DLD1 (cell line): Measurements from ENCODE around the gene ATP6V1B1.

Experiments used
- in situ Hi-C: cut with HindIII; loops from 2 replicates; pipeline ENCODE4 v1.10.0; 2017; ENCODE audit warnings: low sequenced_read_pairs

ATP6V1B1 gene

DNA sequence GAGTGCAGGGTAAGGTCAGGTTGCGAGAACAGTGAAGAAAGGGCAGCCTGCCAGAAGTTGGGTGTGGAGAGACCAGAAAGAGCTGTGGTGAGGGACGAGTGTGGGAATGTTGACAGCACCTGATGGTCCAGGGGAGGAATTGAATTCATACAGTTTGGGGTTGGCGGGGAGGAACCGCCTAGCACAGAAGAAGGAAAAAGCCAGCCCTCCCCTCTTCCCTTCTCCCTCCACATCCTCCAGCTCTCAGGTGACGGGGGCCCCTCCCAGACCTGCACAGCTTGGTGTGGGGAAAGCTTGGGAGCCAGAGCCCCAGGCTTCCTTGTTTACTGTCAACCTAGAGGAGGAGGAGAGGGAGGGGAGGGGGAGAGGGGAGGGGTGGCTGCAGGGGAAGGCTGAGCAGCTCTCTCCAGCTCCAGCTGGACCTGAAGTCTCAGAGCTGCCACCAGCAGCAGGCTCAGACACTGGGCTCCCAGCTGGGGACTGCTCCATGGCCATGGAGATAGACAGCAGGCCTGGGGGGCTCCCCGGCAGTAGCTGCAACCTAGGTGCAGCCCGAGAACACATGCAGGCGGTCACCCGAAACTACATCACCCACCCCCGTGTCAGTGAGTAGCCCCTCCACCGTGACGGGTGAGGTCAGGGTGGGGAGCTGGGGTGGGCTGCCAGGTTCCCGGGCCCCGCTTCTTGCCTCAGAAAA, at the start of gene ATP6V1B1:
Gene ATP6V1B1 (plus strand): TSS at position 433 of the 697 bp plus-strand sequence. CDS start 55 bp downstream, at position 488.
- in situ Hi-C loops: no loop called here

DNA sequence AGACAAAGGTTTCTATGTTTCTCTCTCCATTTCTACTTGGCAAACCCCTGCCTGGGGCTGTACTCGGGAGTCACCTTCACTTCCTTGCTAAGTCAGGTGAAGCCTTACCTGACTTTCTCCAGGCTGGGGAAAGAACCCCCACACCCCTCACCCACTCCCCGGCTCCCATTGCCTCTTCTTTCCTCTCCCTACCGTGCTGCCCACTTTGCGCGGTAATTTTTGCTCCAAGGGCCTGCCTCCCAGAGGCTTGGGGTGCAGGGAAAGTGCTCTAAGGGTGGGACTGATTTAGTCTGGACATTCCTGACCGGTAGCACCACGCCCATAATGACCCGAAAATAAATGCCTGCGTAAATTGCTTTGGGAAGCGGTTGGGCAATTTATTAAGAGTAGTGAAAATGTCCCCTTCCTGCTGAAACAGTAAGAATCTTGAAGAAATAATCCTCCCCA, 49.1 kb upstream of the ATP6V1B1 start:
- in situ Hi-C loops: no loop called here

DNA sequence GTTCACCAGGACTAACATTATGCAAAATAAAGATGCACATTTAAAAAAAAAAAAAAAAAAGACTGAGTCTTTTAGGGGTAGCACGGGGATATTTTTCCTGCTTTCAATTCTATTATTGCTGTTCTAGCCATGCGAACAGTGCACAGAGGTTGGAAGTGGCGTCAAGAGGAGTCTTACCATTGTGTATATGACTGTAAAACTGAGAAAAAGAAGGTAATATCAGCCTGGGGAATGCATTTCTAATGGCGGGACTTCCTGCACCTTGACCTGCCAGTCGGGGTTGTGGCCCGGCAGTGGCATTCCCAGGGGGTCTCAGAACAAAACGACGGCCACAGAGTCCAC, 48.5 kb upstream of the ATP6V1B1 start:
- in situ Hi-C loops: no loop called here

DNA sequence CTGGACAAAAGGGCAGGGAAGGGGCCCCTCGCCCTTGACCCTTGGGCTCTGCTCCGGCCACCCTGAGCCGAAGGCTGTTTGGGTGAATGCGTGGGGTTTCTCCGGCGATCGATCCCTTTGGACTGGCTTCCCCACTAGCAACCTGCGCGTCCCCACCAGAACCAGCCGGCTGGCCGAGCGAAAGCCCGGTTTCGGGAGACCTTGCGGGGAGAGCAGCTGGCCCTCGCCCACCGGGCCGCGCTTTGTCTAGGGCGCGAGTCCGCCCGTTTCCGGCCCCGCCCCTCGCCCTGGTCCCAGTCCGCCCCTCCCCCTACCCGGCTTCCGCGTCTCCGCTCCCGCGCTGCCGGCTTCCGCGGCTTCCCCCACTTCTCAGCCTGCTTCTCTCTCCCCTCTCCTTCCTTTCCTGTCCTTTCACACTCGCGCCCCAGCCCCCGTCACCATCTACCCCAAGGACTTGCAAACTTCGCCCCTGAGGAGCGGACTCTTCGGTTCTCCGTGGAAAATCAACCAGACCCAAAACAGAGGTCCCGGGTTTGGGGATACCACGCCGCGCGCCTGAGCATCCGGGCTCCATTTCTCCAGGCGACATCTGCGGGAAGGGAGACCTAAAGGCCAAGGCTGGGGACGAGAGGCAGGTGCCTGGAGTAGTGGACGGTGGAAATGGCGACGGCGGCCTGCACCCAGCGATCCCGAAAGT, 48.0 kb upstream of the ATP6V1B1 start:
- in situ Hi-C loops: no loop called here

DNA sequence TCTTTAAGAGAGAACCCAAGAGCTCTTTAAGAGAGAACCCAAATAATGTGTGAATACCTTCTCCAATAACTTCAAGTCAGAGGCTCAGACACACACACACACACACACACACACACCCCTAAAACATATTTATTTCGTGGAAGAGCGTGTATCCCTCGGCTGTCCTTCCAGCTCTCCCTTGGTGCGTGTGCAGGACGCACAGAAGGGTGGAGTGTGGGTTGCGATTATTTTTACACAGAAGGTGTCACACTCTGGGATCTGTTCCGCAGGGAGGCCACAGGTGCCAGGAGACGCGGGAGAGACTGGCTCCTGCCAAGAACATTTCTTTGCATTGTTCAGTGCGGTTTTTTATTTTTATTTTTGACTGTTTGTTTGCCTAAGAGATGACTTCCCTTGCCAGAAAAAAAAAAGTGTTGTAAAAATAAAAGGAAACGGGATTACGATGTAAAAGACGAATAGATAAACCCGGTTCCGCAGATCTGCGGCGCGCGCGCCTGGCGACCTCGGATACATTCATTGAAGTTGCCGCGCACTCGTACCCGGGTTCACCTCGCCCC, 47.3 kb upstream of the ATP6V1B1 start:
- in situ Hi-C loops: no loop called here

DNA sequence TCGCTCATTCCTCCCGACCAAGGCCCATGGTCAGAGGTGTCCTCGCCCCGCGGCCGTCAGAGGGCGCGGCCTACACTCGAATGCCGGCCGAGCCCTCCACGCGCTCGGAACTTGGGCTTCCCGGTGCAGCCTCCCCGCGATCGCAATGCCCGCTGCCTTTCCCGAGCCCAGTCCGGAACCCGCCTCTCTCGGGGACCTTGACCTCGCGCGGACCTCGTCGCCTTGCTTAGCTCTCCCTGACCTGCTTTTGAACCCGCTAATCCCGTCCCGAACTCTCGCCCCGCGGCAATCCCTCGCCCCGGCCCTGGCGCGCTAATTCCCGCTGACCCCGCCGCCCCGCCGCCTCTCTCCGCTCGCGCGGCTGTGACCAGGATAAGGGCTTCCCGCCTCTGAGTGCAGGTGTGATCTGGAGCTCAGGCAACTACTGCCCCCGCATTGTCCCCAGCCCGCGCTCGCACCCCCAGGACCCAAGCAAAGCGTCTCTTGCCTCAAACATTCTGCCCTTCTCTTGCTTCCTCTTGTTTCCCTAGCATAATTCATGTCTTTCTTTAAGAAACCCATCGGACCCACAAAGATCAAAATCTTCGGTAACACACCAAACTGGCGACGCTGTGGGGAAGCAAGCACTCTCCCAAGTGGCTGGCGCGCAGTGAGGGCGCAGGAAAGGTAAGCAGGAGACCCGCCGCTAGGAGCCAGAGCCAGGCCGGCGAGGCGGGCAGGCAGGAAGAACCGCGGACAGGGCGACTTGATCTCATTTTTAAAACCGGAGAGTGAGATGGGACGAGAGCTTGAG, 46.6 kb upstream of the ATP6V1B1 start:
- in situ Hi-C loops: no loop called here

DNA sequence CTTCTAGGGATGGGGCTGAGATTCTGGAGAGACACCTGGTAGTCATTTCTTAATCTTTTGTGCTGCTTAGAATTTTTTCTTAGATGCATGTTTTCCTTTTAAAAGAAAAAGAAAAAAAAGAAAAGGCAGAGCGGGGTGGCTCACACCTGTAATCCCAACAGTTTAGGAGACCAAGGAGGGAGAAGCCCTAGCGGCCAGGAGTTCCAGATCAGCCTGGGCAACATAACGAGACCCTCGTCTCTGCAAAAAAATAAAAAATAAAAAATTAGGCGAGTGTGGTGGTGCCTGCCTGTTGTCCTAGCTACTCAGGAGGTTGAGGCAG, 46.0 kb upstream of the ATP6V1B1 start:
- in situ Hi-C loops: no loop called here

DNA sequence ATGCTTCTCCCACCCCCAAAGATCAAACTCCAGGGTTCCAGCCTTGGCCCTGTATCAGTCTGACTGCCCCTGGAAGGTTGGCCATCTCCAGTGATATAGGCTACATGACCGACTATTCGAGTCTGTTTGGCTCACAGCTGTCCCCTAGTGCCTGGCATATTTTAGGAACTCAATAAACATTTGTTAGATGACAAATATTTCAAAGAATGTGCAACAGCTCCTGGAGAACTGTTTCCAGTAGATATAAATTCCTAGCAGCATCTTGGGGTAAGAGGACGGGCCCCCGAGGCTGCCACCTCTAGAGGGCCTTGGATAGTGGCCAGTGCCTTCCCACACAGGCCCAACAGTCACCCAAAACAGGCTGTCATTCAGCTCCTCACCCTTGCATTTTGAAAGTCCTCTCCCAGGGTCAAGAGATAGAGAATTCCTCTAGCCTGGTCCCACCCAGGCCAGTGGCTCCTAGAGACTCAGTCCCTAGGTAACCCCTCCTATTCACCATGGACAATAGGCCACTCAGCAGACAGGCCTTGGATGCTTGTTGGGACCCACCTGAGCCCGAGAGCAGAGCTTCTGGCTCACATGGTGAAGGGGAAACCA, 45.1 kb upstream of the ATP6V1B1 start:
- in situ Hi-C loops: no loop called here

DNA sequence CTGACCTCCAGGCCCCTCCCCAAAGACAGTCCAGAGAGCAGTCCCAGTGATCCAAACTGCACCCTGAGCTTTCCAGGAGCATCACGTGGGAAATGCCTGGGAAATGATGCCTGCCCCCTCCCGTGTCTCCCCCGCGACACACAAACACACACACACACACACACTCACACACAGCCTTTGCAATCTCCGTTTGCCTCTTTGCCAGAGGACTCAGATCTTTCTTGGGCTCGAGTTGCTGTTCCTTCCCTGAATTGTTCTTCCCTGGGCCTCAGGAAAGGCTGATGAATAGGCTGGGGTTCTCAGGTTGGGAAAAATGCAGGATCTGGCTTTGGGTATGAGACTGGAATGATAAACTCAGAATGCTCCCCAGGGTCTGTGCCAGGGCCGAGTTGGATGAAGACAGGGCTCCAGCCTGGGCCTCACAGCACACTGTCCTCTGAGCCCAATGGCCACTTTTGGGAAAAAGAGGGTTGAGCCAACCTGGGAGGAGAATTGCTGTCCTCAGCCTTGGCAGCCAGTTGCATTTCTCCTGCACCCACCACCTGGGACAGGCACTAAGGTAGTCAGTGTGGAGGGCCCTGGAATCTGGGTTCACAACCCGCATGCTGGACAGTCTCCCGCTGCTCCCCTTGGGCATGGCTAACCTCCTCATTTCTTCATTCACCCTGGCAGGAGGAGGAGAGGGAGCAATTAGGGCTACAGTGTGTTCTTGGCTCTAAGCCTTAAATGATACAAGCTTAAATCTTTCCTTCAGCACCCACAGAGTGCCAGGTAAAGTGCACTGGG, 43.9 kb upstream of the ATP6V1B1 start:
- in situ Hi-C loops: no loop called here

DNA sequence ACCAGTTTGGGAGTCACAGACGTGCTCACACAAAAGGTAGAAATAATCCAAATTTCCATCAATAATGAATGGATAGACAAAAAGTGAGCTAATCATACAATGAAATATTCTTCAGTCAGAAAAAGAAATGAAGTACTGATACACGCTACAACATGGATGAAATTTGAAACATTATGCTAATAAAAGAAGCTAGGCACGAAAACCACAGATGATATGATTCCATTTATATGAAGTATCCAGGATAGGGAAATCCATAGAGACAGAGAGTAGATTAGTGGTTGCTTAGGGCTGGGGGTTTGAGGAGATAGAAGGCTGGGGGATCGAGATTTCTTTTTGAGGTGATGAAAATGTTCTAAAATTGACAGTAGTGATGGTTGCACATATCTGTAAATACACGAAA, 43.0 kb upstream of the ATP6V1B1 start:
- in situ Hi-C loops: no loop called here

DNA sequence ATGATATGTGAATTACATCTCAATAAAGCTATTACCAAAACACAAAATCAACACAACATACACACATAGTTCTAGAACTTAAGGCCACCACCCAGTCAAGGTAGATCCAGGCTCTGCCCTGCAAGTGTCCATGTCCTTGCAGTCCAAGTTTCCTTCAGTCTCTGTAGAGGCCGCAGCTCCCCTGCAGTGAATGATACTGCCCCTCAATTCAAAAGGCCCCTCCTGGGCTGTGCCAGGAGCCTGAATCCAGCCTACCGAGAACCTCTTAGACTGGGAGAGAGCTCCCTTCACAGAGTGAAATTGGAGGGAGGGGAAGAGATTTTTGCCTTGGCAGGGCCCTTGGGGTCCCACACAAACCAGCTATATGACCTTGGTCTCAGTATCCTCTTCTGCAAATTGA, 42.5 kb upstream of the ATP6V1B1 start:
- in situ Hi-C loops: no loop called here

DNA sequence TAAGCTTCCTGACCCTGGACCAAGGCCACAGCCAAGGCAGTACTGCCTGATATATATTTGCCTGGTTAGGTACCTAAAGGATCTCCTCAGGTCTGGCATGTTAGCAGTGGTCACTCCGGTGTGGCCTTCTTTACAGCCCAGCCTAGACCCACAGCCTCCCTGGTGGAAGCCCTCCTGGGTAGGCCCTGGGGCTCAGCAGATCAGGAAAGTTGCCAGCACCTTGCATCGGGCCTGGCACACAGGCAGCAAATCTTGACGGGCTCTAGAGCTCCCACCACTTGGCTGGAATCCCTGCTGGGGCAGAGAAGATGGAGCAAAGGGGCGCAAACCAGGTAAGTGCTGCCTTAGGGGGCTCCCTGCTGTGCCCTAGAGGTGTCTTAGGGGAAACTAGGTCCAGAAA, 40.9 kb upstream of the ATP6V1B1 start:
- in situ Hi-C loops: no loop called here

DNA sequence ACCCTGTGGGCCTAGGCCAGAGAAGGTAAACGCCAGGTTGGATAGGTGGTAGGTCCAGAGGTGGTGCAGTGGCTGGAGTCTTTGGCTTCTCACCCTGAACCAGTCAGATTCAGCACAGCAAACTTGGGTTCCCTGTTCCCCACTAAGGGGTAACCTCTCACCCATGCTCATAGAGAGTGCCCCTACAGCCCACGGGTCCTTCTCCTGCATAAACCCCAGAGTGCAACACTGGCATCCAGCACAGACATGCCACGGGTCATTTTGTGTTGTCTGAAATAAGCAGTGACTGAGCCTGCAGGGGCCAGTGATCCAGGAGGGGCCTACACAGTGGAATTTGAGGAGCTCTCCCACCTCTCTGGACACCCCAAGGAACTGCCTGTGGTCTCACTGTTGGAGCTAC, 40.5 kb upstream of the ATP6V1B1 start:
- in situ Hi-C loops: no loop called here

DNA sequence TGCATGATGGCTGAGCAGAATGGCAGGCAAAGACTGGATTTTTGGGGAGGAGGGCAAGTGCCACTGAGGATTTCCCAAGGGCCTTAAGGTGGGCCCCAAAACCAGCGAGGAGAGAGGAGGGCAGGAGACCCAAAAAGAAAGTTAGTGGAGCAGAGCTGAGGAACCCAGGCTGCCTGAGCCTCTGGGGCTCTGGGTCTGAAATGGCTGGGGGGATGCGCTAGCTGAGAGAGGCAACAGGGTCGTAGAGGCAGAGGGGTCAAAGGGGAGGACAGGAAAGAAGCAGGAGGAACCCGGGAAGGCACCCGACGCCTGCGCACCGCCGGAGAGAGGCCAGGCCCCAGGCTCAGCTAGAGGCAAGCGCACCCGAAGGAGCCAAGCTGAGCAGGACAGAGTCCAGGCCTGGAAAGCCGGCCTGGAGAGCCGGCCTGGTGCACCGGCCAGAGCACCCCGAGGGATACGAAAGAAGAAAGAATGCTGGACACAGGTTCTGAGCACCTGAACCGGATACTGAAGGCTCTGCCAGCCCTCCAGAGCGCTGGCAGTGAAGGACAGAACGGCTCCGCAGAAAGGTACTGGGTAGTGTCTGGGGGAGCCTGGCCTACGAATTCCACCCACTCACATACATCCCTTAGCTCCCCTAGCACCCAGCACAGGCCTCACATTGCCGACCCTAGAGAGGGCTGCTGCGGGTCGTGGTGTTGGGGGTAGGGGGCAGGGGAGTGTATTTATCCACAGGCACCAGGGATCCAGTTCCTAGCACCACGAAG, 39.5 kb upstream of the ATP6V1B1 start:
- in situ Hi-C loops: no loop called here

DNA sequence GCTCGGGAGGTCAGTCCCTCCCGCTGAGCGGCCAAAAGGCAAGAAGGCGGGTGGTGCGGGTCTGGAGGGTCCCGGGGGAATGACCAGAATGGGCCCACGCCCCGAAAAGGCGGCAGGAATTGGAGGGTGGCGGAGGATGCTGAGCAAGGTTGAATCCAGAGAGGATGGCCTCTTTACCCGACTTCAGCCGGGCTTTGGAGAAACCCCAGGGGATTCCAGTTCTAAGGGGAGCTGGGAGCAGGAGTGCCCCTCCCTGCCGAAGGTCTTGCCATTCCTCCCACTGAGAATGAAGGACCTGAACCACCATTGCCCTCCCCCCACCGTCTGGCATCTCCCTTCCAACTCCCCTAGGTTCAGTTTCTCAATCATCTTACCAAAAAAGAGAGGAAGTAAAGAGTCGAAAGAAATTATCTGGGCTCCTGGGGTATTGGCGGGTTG, 38.9 kb upstream of the ATP6V1B1 start:
- in situ Hi-C loops: no loop called here

DNA sequence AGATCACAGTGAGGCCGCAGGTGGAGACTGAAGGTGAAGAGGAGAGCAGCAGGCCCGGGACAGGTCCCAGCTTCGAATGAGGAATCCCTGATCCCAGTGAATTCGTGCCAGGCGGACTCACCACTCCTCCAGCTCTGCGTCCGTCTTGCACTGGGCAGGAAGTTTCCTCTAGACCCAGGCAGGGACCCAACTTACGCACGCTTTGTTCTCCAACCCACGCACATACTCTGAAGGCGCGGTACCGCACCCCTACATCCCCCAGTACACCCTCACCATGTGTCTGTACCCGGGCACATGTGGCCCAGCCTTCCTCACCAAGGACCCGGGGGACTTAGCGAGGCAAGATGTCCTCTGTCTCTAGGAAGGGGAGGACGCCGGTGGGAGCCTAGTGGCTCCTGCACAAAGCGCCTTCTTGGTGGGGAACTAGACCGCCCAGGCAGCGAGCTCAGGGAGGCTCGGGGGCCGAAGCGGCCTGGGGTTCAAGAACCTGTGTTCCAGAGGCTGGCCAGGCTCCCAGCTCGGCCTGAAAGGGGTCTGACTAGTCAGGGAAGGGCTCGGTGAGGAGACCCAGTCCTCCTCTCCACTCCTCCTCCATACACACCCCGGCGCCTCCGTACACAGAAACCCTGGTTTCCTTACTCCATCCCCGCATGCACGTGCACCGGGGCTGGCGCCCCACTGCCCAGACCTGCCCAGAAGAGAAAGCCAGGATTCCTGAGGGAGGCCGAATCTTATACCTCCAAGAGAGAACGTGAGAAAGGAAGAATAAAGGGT, 38.3 kb upstream of the ATP6V1B1 start:
- in situ Hi-C loops: no loop called here

DNA sequence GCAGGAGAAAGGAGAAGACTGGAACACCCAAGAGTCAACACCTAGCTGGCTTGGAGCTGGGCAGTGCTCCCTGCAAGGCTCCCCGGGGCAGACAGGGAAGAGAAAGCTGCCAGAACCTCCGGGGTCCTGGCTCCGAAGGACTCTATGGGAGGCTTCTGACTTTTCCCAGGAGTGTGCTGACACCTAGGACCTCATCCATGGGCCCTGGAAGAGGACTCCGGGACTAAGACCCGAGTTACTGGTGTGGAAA, 37.8 kb upstream of the ATP6V1B1 start:
- in situ Hi-C loops: no loop called here

DNA sequence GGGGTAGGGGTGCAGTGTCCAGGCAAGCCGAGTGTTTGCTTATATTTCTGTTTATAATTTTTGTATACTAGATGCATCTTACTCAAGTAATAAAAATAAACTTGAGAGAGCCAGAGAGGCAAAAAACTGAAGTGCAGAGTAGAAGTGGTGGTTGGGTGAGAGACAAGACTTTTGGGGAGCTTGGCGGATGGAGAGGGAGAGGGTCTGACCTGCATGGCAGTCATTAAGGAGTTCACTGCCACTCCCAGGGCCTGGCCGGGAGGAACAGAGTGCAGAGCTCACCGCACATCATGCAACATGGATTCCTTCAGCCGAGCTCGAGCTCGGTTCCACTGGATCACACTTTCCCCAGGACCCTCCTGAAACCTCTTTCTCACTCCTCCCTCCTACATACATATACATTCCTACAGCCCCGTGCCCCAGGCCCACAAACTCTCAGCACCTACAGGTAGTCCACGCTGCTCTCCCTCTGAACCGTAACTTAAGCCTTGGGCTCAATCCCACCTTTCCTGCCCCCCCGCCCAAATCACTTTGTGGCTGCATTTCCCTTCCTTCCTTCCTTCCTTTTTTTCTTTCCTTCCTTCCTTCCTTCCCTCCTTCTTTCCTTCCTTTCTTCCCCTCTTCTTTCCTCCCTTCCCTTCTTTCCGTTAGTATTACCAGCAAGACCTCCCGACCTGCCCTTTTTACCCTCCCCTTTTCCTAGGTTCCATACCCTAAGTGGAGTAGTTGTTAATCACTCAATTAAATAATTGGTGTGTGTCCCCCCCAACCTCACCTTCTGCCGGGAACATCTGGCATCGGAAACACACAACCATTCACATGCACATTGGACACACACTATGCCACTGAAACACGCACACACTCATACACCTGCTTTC, 37.1 kb upstream of the ATP6V1B1 start:
- in situ Hi-C loops: no loop called here
